RKO (cell line): ENCODE measurements around the gene ADH1B.
"Not testable (repeated sequence)": the region's sequence is repeated elsewhere in the genome, so short reads cannot be mapped to it uniquely, and the experiment has no call there.

ENCODE experiments used
- DNase-seq: peaks from one replicate; pipeline ENCODE4 v3.0.0-alpha.2; 2016; ENCODE audit warnings: low spot score

The ADH1B gene

GRCh38 chr4:99321241-99322191, at the start of gene ADH1B:
Gene ADH1B (minus strand): TSS chr4:99321401. CDS start chr4:99321331, 70 bp downstream.
- DNase-seq: no peak

GRCh38 chr4:99367817-99368216, 46.6 kb upstream of the ADH1B start:
- not testable (repeated sequence) for DNase-seq

- no peak for DNase-seq
Measured at GRCh38 chr4:99366491-99366890, 45.3 kb upstream of the ADH1B start.

- DNase-seq: no peak
Measured at GRCh38 chr4:99362768-99363167, 41.6 kb upstream of the ADH1B start.

- DNase-seq: no peak
Measured at GRCh38 chr4:99361899-99362275, 40.7 kb upstream of the ADH1B start.

GRCh38 chr4:99361268-99361898, 40.2 kb upstream of the ADH1B start:
- DNase-seq: no peak

- DNase-seq: no peak
Measured at GRCh38 chr4:99359480-99360204, 38.4 kb upstream of the ADH1B start.

GRCh38 chr4:99357948-99358347, 36.7 kb upstream of the ADH1B start:
- no peak for DNase-seq

- DNase-seq: no peak
Measured at GRCh38 chr4:99356992-99357391, 35.8 kb upstream of the ADH1B start.

- not testable (repeated sequence) for DNase-seq
Measured at GRCh38 chr4:99356149-99356548, 34.9 kb upstream of the ADH1B start.

- DNase-seq: no peak
Measured at GRCh38 chr4:99352602-99353537, 31.7 kb upstream of the ADH1B start, which contains the start of gene ADH1C. Gene ADH1C (minus strand): TSS chr4:99352746. CDS start chr4:99352675, 71 bp downstream.

- no peak for DNase-seq
Measured at GRCh38 chr4:99351487-99351886, 30.3 kb upstream of the ADH1B start.

GRCh38 chr4:99349338-99349737, 28.1 kb upstream of the ADH1B start:
- no peak for DNase-seq

- DNase-seq: not testable (repeated sequence)
Measured at GRCh38 chr4:99342624-99343023, 21.4 kb upstream of the ADH1B start.

- DNase-seq: no peak
Measured at GRCh38 chr4:99341426-99341825, 20.2 kb upstream of the ADH1B start.

- DNase-seq: no peak
Measured at GRCh38 chr4:99339172-99339571, 18.0 kb upstream of the ADH1B start.

- no peak for DNase-seq
Measured at GRCh38 chr4:99336553-99336952, 15.4 kb upstream of the ADH1B start.

- no peak for DNase-seq
Measured at GRCh38 chr4:99334880-99335279, 13.7 kb upstream of the ADH1B start.

- DNase-seq: no peak
Measured at GRCh38 chr4:99330648-99331047, 9.4 kb upstream of the ADH1B start.

- DNase-seq: no peak
Measured at GRCh38 chr4:99329876-99330275, 8.7 kb upstream of the ADH1B start.

GRCh38 chr4:99324979-99325378, 3.8 kb upstream of the ADH1B start:
- no peak for DNase-seq
